Loucy (cell line): ENCODE measurements around the gene CMTR2.

Experiments used
- H2AFZ ChIP-seq: fragments of 200-600 bp; sonication (generic); 2 replicates; pipeline ENCODE4 v1.6.0; 2016; ENCODE audit warnings: antibody characterized with exemption, mild to moderate bottlenecking, low read length, moderate library complexity
- H3F3A ChIP-seq: fragments of 200-600 bp; 2 replicates; pipeline ENCODE4 v1.6.0; 2016; ENCODE audit warnings: antibody characterized with exemption, low read depth, mild to moderate bottlenecking
- H3K27me3 ChIP-seq: fragments of 200-600 bp; sonication (generic); 2 replicates; pipeline ENCODE4 v1.6.1; 2014; ENCODE audit warnings: low read length, mild to moderate bottlenecking; ENCODE audit not compliant: insufficient read depth, poor library complexity, severe bottlenecking
- H3K36me3 ChIP-seq: fragments of 200-600 bp; sonication (generic); 2 replicates; pipeline ENCODE4 v1.6.1; 2016; ENCODE audit warnings: low read length; ENCODE audit not compliant: insufficient read depth
- H3K4me1 ChIP-seq: fragments of 200-600 bp; sonication (generic); 2 replicates; pipeline ENCODE4 v1.5.1; 2014; ENCODE audit warnings: low read length, mild to moderate bottlenecking; ENCODE audit not compliant: insufficient read depth, poor library complexity, severe bottlenecking
- H3K4me2 ChIP-seq: fragments of 200-600 bp; sonication (generic); 2 replicates; pipeline ENCODE4 v1.6.0; 2014; ENCODE audit warnings: antibody characterized with exemption, low read length, low read depth, mild to moderate bottlenecking; ENCODE audit not compliant: poor library complexity, severe bottlenecking
- H3K4me3 ChIP-seq: fragments of 200-600 bp; sonication (generic); 2 replicates; pipeline ENCODE4 v1.5.1; 2014; ENCODE audit warnings: low read length, mild to moderate bottlenecking, mixed read lengths; ENCODE audit not compliant: poor library complexity, severe bottlenecking
- H3K79me2 ChIP-seq: fragments of 200-600 bp; sonication (generic); 2 replicates; pipeline ENCODE4 v1.6.1; 2014; ENCODE audit warnings: low read length; ENCODE audit not compliant: insufficient read depth
- H3K9ac ChIP-seq: fragments of 200-600 bp; sonication (generic); 2 replicates; pipeline ENCODE4 v1.6.0; 2014; ENCODE audit warnings: mild to moderate bottlenecking, low read depth, low read length, moderate library complexity; ENCODE audit not compliant: poor library complexity, severe bottlenecking
- H3K9me2 ChIP-seq: fragments of 200-600 bp; sonication (generic); replicated peaks from 2 replicates; pipeline ENCODE4 v1.6.1; 2016; ENCODE audit warnings: low read depth, low read length, mixed read lengths
- H3K9me3 ChIP-seq: fragments of 200-600 bp; sonication (generic); 2 replicates; pipeline ENCODE4 v1.6.1; 2014; ENCODE audit warnings: mild to moderate bottlenecking, antibody characterized with exemption, low read length, low read depth; ENCODE audit not compliant: insufficient read depth
- H4K20me1 ChIP-seq: fragments of 200-600 bp; sonication (generic); 2 replicates; pipeline ENCODE4 v1.6.0; 2014; ENCODE audit warnings: antibody characterized with exemption, low read length, mild to moderate bottlenecking; ENCODE audit not compliant: insufficient read depth, poor library complexity, severe bottlenecking
- EZH2phosphoT487 ChIP-seq: fragments of 200-600 bp; IDR thresholded peaks from 2 replicates; pipeline ENCODE4 v1.6.1; 2018; ENCODE audit warnings: antibody characterized with exemption, mild to moderate bottlenecking, moderate library complexity, borderline replicate concordance
- TF ChIP-seq, protein P1 (sequence below): fragments of 200-600 bp; sonication (generic); conservative IDR thresholded peaks from 2 replicates; pipeline ENCODE4 v1.5.1; 2014; ENCODE audit warnings: mild to moderate bottlenecking, antibody characterized with exemption, low read length

CMTR2 gene

DNA sequence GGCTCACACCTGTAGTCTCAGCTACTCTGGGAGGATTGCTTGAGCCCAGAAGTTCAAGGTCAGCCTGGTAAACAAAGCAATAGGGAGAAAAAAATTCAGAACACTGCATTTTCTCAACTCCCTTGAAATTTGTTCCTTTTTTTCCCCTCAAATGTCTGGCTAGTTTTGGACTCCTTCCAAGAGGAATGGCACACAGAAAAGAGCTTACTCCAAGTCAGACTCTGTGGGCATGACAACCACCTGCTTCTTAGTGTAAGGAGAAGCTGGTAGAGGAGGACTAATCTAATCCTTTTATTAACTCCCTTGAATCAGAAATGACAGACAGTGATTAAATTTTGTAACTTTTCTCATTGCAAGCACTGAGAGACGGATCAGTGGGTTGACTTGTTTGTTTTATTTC lies 30.8 kb downstream of the CMTR2 start:
- no peaks in the 10 kb centered on the region for H3K9me3 ChIP-seq
- H3K27me3 ChIP-seq = no peaks in the 10 kb centered on the region
- H3K9me2 ChIP-seq = no peaks in the 10 kb centered on the region

DNA sequence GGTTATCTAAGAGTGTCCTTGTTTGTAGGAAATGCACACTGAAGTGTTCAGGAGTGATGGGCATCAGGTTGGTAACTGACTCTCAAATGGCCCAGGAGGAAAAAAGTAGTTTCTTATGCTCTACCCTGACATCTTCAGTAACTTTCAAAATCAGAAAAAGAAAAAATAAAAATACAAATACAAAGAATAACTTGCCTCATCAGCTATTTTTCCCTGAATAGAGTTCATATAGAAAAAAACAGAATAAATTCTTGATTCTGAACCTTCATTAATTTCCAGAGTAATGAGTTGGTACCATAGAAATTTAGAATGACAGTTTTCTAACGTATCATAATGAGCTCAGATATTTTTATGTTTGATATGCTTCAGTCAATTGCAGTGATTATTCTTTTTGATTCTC lies 31.4 kb downstream of the CMTR2 start:
- H2AFZ ChIP-seq = no peak overlapping the region
- H3K4me2 ChIP-seq = no peak overlapping the region
- H3K4me3 ChIP-seq = no peak overlapping the region
- H3K36me3 ChIP-seq = no peaks in the 10 kb centered on the region
- no peaks in the 10 kb centered on the region for H3K79me2 ChIP-seq
- H3K27me3 ChIP-seq = no peaks in the 10 kb centered on the region
- no peaks in the 10 kb centered on the region for H4K20me1 ChIP-seq
- no peaks in the 10 kb centered on the region for H3K9me3 ChIP-seq
- TF ChIP-seq, protein P1, sequence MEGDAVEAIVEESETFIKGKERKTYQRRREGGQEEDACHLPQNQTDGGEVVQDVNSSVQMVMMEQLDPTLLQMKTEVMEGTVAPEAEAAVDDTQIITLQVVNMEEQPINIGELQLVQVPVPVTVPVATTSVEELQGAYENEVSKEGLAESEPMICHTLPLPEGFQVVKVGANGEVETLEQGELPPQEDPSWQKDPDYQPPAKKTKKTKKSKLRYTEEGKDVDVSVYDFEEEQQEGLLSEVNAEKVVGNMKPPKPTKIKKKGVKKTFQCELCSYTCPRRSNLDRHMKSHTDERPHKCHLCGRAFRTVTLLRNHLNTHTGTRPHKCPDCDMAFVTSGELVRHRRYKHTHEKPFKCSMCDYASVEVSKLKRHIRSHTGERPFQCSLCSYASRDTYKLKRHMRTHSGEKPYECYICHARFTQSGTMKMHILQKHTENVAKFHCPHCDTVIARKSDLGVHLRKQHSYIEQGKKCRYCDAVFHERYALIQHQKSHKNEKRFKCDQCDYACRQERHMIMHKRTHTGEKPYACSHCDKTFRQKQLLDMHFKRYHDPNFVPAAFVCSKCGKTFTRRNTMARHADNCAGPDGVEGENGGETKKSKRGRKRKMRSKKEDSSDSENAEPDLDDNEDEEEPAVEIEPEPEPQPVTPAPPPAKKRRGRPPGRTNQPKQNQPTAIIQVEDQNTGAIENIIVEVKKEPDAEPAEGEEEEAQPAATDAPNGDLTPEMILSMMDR = no peak
- TF ChIP-seq EZH2phosphoT487 = no peak
- H3K9me2 ChIP-seq = no peaks in the 10 kb centered on the region
- no peaks in the 10 kb centered on the region for H3K4me1 ChIP-seq
- no peak overlapping the region for H3K9ac ChIP-seq
- H3F3A ChIP-seq = no peaks in the 10 kb centered on the region

More for the DNA sequence above, 30.8 kb downstream of the CMTR2 start:
- Histone ChIP-seq H4K20me1 (no peaks in the 10 kb centered on the region), H3K4me1 (no peaks in the 10 kb centered on the region), H3F3A (no peaks in the 10 kb centered on the region), H3K9ac (no peak overlapping the region), H3K79me2 (no peaks in the 10 kb centered on the region), H3K36me3 (no peaks in the 10 kb centered on the region), H3K4me3 (no peak overlapping the region), H3K4me2 (no peak overlapping the region), H2AFZ (no peak overlapping the region)
- TF ChIP-seq, protein P1 = no peak
- TF ChIP-seq EZH2phosphoT487 = no peak

DNA sequence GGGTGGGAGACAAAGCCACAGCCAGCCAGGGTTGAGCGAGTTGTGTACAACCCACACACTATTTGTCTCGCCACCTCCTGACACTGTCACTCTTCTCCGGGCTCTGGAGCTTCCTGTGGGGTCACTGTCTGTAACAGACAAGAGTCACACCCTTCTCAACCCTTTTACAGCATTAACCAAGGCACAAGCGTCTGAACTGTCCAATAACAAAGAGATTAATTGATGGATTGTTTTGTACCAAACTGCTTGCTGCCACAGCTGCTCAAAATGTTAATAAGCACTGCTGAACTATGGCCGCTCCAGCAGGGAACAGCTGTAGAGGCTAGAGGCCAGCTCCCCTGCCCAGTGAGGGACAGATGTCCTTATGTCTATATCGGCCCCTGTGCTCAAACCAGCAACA lies 33.5 kb downstream of the CMTR2 start:
- H2AFZ ChIP-seq = no peak overlapping the region
- H3K27me3 ChIP-seq = no peaks in the 10 kb centered on the region
- no peaks in the 10 kb centered on the region for H3K9me2 ChIP-seq
- no peak overlapping the region for H3K4me2 ChIP-seq
- H4K20me1 ChIP-seq = no peaks in the 10 kb centered on the region
- TF ChIP-seq, protein P1 = no peak
- no peak for TF ChIP-seq EZH2phosphoT487
- H3F3A ChIP-seq = no peaks in the 10 kb centered on the region
- H3K9me3 ChIP-seq = no peaks in the 10 kb centered on the region
- H3K36me3 ChIP-seq = no peaks in the 10 kb centered on the region
- no peak overlapping the region for H3K4me3 ChIP-seq
- H3K4me1 ChIP-seq = no peaks in the 10 kb centered on the region
- H3K79me2 ChIP-seq = no peaks in the 10 kb centered on the region
- no peak overlapping the region for H3K9ac ChIP-seq
